ENCODE measurements around the gene RNASEH2A.

- no peak for TF ChIP-seq CTCF (IDR thresholded peaks at IDR 0.05)
- no peak for TF ChIP-seq POLR2A (IDR thresholded peaks at IDR 0.05)
Observed at GRCh38 chr19:12828494-12828893, 22.1 kb downstream of the RNASEH2A start.

Measured in adrenal gland (tissue), 5 donors.